ENCODE data around the gene ANKUB1. TPM values are rescaled to one million over a fixed set of nuclear protein-coding genes. Genes with fewer than 3 reads are reported as not detected.

Gene ANKUB1
- total and polyA plus RNA-seq, 9 of the 15 experiments (the other 6 are each of a cell fraction or from before 2014, with no cell fraction given): not detected

DNA sequence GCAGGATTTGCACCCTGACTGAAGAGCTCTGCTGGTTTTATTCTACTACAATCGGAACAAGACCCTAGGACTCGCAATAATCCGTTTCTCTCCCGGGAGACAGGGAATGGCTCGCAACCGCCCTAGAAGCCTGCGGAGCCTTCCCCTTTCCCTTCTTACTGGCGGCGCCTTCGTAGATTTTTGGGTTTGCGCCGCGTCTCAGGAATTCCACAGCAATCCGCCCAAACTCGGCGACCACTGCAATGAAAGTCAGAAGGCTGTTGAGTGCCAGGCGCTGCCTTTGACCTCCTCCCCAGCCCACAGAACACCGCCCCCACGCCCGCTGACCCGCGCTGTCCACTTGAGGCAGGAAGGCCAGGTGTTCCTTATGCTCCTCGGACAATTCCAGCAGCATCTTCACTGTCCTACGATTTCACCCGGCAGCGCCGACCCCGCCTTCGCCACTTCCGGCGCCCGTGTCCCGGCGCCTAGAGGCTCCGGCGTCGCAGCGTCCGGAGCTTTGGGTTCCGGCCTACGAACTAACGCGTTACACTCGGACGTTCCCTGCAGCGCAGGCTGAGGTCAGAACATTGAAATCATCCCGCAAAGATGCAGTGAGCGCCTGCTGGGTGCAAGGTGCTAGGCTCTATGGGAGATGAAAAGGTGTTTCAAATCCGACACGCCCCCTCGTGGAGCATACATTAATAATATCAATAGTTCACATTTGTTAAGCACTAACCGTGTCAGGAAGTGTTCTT lies 40.1 kb downstream of the ANKUB1 start, which contains the start of gene COMMD2 (continued):
- TF ChIP-seq, protein P1, sequence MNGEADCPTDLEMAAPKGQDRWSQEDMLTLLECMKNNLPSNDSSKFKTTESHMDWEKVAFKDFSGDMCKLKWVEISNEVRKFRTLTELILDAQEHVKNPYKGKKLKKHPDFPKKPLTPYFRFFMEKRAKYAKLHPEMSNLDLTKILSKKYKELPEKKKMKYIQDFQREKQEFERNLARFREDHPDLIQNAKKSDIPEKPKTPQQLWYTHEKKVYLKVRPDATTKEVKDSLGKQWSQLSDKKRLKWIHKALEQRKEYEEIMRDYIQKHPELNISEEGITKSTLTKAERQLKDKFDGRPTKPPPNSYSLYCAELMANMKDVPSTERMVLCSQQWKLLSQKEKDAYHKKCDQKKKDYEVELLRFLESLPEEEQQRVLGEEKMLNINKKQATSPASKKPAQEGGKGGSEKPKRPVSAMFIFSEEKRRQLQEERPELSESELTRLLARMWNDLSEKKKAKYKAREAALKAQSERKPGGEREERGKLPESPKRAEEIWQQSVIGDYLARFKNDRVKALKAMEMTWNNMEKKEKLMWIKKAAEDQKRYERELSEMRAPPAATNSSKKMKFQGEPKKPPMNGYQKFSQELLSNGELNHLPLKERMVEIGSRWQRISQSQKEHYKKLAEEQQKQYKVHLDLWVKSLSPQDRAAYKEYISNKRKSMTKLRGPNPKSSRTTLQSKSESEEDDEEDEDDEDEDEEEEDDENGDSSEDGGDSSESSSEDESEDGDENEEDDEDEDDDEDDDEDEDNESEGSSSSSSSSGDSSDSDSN (IDR thresholded peaks at IDR 0.05; ENCODE audit: borderline replicate concordance in 1 of 2, low read depth in 2 of 2, low read length in 2 of 2): peak; percentile 63 to 83; a peak in 1 of 4 replicates
- TF ChIP-seq POLR2B (IDR thresholded peaks at IDR 0.05; ENCODE audit: low read depth, partially characterized antibody) (peak; percentile 84), TBP (optimal IDR thresholded peaks at IDR 0.05; ENCODE audit: low read depth, low read length) (peak; percentile 73), CBX5 (IDR thresholded peaks at IDR 0.05; ENCODE audit: borderline replicate concordance, low read depth) (no peak; the same call in 1 of the 2 replicates), RBBP5 (IDR thresholded peaks at IDR 0.05; ENCODE audit: borderline replicate concordance, insufficient read depth, low read length, poor library complexity, severe bottlenecking) (peak; percentile 95), RCOR1 (IDR thresholded peaks at IDR 0.05; ENCODE audit: borderline replicate concordance in 1 of 2, low read depth in 2 of 2, low read length in 2 of 2) (peak; percentile 51 to 90; a peak in 3 of 4 replicates), NEUROD1 (IDR thresholded peaks at IDR 0.05; ENCODE audit: borderline replicate concordance, low read depth, low read length, partially characterized antibody) (peak; percentile 65), RBM22 (IDR thresholded peaks at IDR 0.05; ENCODE audit: low read depth, low read length, poor library complexity, severe bottlenecking) (peak; percentile 84), MYC (IDR thresholded peaks at IDR 0.05; ENCODE audit: low read depth, low read length) (peak; percentile 79), MYC (CRISPR knock-in tag; IDR thresholded peaks at IDR 0.05; ENCODE audit: borderline replicate concordance, low read depth) (no peak), CREM (IDR thresholded peaks at IDR 0.05; ENCODE audit: low read depth) (peak; percentile 90), ZNF134 (CRISPR knock-in tag; conservative IDR thresholded peaks at IDR 0.05) (no peak), FOXK2 (conservative IDR thresholded peaks at IDR 0.05 in 1 of 2, IDR thresholded peaks at IDR 0.05 in 1 of 2; ENCODE audit: low read depth in 2 of 2) (peak in 1 of 2 experiments; percentile 56; a peak in 2 of 4 replicates), ZFX (CRISPR knock-in tag; IDR thresholded peaks at IDR 0.05) (0 out of 2 replicates have a peak, but pooled peaks have one; percentile 12), POLR2A (conservative IDR thresholded peaks at IDR 0.05) (peak; percentile 90), ZEB2 (IDR thresholded peaks at IDR 0.05) (peak; percentile 96), CREBBP (IDR thresholded peaks at IDR 0.05; ENCODE audit: low read depth, low read length) (no peak), KDM2B (CRISPR knock-in tag; IDR thresholded peaks at IDR 0.05) (peak; percentile 94), FOXK1 (CRISPR knock-in tag; IDR thresholded peaks at IDR 0.05; ENCODE audit: borderline replicate concordance) (0 out of 2 replicates have a peak, but pooled peaks have one; percentile 74), SAP30 (IDR thresholded peaks at IDR 0.05; ENCODE audit: borderline replicate concordance, insufficient read depth, low read depth, low read length, poor library complexity, severe bottlenecking) (peak; percentile 44), NRF1 (conservative IDR thresholded peaks at IDR 0.05 in 1 of 2, IDR thresholded peaks at IDR 0.05 in 1 of 2) (peak; percentile 58 to 65; a peak in 3 of 4 replicates), FUS (optimal IDR thresholded peaks at IDR 0.05; ENCODE audit: low read depth, low read length) (no peak)
- TF ChIP-seq, protein P2, sequence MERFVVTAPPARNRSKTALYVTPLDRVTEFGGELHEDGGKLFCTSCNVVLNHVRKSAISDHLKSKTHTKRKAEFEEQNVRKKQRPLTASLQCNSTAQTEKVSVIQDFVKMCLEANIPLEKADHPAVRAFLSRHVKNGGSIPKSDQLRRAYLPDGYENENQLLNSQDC (CRISPR knock-in tag; IDR thresholded peaks at IDR 0.05): peak; percentile 42; the same call in 1 of the 2 replicates
- TF ChIP-seq, protein P3, sequence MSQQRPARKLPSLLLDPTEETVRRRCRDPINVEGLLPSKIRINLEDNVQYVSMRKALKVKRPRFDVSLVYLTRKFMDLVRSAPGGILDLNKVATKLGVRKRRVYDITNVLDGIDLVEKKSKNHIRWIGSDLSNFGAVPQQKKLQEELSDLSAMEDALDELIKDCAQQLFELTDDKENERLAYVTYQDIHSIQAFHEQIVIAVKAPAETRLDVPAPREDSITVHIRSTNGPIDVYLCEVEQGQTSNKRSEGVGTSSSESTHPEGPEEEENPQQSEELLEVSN (IDR thresholded peaks at IDR 0.05; ENCODE audit: borderline replicate concordance in 1 of 2, extremely low read depth in 1 of 2, insufficient read depth in 1 of 2, insufficient read length in 1 of 2, low read depth in 1 of 2, low read length in 1 of 2, poor library complexity in 1 of 2, severe bottlenecking in 1 of 2): peak; percentile 31 to 32
